Measurements from ENCODE around the gene C1orf35. TPM values are rescaled to one million over a fixed set of nuclear protein-coding genes. Genes with fewer than 3 reads are reported as not detected.

C1orf35 gene
- total and polyA plus RNA-seq, 2 of the 8 experiments (the other 6 are each of a cell fraction or from before 2014, with no cell fraction given) = 18.6 to 19.9 TPM

GRCh38 chr1:228139931-228140723 lies 37.0 kb upstream of the C1orf35 start, which contains the start of gene GUK1 (continued):
- TF ChIP-seq, protein P1, sequence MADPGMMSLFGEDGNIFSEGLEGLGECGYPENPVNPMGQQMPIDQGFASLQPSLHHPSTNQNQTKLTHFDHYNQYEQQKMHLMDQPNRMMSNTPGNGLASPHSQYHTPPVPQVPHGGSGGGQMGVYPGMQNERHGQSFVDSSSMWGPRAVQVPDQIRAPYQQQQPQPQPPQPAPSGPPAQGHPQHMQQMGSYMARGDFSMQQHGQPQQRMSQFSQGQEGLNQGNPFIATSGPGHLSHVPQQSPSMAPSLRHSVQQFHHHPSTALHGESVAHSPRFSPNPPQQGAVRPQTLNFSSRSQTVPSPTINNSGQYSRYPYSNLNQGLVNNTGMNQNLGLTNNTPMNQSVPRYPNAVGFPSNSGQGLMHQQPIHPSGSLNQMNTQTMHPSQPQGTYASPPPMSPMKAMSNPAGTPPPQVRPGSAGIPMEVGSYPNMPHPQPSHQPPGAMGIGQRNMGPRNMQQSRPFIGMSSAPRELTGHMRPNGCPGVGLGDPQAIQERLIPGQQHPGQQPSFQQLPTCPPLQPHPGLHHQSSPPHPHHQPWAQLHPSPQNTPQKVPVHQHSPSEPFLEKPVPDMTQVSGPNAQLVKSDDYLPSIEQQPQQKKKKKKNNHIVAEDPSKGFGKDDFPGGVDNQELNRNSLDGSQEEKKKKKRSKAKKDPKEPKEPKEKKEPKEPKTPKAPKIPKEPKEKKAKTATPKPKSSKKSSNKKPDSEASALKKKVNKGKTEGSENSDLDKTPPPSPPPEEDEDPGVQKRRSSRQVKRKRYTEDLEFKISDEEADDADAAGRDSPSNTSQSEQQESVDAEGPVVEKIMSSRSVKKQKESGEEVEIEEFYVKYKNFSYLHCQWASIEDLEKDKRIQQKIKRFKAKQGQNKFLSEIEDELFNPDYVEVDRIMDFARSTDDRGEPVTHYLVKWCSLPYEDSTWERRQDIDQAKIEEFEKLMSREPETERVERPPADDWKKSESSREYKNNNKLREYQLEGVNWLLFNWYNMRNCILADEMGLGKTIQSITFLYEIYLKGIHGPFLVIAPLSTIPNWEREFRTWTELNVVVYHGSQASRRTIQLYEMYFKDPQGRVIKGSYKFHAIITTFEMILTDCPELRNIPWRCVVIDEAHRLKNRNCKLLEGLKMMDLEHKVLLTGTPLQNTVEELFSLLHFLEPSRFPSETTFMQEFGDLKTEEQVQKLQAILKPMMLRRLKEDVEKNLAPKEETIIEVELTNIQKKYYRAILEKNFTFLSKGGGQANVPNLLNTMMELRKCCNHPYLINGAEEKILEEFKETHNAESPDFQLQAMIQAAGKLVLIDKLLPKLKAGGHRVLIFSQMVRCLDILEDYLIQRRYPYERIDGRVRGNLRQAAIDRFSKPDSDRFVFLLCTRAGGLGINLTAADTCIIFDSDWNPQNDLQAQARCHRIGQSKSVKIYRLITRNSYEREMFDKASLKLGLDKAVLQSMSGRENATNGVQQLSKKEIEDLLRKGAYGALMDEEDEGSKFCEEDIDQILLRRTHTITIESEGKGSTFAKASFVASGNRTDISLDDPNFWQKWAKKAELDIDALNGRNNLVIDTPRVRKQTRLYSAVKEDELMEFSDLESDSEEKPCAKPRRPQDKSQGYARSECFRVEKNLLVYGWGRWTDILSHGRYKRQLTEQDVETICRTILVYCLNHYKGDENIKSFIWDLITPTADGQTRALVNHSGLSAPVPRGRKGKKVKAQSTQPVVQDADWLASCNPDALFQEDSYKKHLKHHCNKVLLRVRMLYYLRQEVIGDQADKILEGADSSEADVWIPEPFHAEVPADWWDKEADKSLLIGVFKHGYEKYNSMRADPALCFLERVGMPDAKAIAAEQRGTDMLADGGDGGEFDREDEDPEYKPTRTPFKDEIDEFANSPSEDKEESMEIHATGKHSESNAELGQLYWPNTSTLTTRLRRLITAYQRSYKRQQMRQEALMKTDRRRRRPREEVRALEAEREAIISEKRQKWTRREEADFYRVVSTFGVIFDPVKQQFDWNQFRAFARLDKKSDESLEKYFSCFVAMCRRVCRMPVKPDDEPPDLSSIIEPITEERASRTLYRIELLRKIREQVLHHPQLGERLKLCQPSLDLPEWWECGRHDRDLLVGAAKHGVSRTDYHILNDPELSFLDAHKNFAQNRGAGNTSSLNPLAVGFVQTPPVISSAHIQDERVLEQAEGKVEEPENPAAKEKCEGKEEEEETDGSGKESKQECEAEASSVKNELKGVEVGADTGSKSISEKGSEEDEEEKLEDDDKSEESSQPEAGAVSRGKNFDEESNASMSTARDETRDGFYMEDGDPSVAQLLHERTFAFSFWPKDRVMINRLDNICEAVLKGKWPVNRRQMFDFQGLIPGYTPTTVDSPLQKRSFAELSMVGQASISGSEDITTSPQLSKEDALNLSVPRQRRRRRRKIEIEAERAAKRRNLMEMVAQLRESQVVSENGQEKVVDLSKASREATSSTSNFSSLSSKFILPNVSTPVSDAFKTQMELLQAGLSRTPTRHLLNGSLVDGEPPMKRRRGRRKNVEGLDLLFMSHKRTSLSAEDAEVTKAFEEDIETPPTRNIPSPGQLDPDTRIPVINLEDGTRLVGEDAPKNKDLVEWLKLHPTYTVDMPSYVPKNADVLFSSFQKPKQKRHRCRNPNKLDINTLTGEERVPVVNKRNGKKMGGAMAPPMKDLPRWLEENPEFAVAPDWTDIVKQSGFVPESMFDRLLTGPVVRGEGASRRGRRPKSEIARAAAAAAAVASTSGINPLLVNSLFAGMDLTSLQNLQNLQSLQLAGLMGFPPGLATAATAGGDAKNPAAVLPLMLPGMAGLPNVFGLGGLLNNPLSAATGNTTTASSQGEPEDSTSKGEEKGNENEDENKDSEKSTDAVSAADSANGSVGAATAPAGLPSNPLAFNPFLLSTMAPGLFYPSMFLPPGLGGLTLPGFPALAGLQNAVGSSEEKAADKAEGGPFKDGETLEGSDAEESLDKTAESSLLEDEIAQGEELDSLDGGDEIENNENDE (IDR thresholded peaks at IDR 0.05; ENCODE audit: insufficient replicate concordance, low read length) = no peak
- TF ChIP-seq ZNF274 (IDR thresholded peaks at IDR 0.05; ENCODE audit: borderline replicate concordance, extremely low read depth, low read length) = no peak
- TF ChIP-seq MAX (IDR thresholded peaks at IDR 0.05) = peak; percentile 73
- no peak for TF ChIP-seq SIRT6 (IDR thresholded peaks at IDR 0.05; ENCODE audit: low read length)
- peak; percentile 21; the same call in 1 of the 2 replicates for TF ChIP-seq JUN (IDR thresholded peaks at IDR 0.05; ENCODE audit: low read depth, low read length)
